Omental fat pad (tissue), 4 donors: ENCODE results near the gene RTL10. TPM values are rescaled to one million over a fixed set of nuclear protein-coding genes. Genes with fewer than 3 reads are reported as not detected.

Experiments used
- ATAC-seq: fragments of 150-250 bp; one replicate; pipeline ENCODE4 v1.9.1; 2016; ENCODE audit warnings: mild to moderate bottlenecking, moderate library complexity; ENCODE audit not compliant: low FRiP score
- DNase-seq: peaks from one replicate; pipeline ENCODE4 v3.0.0-alpha.2; 2019; ENCODE audit warnings: low spot score
- total RNA-seq, 4 donors: library from RNA; depleted of rRNA; stranded (reverse); fragments of >200 nt; gene quantifications; one replicate each; pipeline ENCODE4 v1.1.0, GENCODE V29; 2016
- TF ChIP-seq, protein P1 (sequence below), 3 donors: fragments of 450-650 bp; IDR thresholded peaks; one replicate each; pipeline ENCODE4 v1.5.1; 2016 to 2017; ENCODE audit warnings: antibody characterized with exemption in 3 of 3, mild to moderate bottlenecking in 3 of 3, moderate library complexity in 2 of 3

The RTL10 gene
- total RNA-seq, 4 donors from 2014 or later: 7.6 to 12.6 (median 10.4) TPM

DNA sequence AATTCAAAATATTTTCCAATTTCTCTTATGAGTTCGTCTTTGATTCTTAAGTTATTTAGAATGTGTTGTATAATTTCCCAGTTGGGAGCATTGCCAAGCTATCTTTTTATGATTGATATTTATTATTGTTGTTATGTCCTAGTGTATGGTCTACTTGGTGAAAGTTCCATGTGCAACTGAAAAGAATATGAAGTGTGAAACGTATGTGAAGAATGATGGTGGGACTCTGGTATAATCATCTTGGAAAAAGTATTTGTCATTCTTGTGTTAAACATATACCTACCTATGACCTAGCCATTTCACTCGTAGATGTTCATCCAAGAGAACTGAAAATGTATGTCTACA is 12.0 kb upstream of the RTL10 start:
- DNase-seq (no peak), ATAC-seq (no peak)
- TF ChIP-seq, protein P1, sequence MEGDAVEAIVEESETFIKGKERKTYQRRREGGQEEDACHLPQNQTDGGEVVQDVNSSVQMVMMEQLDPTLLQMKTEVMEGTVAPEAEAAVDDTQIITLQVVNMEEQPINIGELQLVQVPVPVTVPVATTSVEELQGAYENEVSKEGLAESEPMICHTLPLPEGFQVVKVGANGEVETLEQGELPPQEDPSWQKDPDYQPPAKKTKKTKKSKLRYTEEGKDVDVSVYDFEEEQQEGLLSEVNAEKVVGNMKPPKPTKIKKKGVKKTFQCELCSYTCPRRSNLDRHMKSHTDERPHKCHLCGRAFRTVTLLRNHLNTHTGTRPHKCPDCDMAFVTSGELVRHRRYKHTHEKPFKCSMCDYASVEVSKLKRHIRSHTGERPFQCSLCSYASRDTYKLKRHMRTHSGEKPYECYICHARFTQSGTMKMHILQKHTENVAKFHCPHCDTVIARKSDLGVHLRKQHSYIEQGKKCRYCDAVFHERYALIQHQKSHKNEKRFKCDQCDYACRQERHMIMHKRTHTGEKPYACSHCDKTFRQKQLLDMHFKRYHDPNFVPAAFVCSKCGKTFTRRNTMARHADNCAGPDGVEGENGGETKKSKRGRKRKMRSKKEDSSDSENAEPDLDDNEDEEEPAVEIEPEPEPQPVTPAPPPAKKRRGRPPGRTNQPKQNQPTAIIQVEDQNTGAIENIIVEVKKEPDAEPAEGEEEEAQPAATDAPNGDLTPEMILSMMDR (IDR thresholded peaks at IDR 0.05): no peak

DNA sequence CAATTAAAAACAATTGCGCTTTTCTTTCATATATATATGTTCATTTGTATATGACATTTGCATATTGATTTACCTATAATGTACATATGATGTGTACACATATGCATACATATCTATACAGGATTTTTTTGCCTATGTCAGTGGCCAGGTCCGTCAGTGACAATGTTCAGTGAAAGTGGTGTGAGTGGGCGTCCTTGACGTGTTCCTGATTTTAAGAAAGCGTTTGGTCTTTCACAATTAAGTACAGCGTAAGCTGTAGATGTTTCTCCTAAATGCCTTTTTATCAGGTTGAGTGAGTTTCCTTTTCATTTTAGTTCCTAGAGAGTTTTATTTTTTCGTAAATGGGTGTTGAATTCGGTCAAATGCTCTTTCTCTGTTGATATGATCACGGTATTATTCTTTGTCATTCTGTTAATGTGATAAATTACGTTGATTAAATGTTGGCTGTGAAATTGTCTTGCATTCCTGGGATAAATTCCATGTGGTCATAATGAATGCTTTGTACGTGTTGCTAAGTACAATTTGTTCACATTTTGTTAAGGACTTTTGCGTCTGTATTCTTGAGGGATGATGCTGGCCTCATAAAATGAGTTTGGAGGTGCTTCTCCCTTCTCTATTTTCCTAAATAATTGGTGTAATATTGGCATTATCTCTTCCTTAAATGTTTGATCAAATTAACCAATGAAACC is 10.6 kb upstream of the RTL10 start:
- ATAC-seq: no peak
- TF ChIP-seq, protein P1 (IDR thresholded peaks at IDR 0.05): no peak
- no peak for DNase-seq

DNA sequence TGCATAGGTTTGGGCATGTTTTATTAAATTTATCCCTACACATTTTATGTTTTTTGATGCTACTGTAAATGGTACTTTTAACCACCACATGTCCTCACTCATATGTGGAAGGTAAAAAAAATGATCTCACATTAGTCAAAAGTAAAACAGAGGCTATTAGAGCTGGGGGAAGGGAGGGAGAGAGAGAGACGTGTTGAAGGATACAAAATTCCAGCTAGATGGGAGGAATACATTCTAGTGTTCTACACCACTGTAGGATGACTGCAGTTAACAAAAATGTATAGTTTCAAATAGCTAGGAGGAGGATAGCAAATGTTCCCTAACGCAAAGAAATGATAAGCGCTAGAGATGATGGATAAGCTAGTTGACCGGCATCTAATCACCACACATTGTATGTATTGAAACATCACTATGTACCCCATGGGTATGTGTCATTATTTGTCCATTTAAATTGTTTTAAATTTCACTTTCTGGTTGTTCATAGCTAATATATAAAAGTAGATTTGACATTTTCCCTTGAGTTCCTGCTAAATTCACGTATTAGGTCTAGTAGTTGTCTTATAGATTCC is 9.9 kb upstream of the RTL10 start:
- DNase-seq: no peak
- ATAC-seq: no peak
- TF ChIP-seq, protein P1 (IDR thresholded peaks at IDR 0.05): no peak

DNA sequence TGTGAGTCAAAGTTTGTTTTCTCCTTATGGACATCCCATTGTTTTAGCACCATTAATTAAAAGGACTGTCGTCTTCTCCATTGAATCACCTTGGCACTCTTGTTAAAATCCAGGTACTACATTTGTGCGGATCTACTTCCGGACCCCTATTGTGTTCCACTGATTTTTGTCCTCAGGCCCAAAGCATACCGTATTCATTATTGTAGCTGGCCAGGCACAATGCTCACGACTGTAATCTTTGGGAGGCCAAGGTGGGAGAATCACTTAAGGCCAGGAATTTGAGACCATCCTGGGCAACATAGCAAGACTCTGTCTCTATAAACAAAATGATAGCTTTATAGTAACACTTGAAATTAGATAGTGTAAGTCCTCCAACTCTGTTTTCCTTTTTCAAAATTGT is 8.9 kb upstream of the RTL10 start:
- no peak for ATAC-seq
- no peak for DNase-seq
- TF ChIP-seq, protein P1 (IDR thresholded peaks at IDR 0.05): no peak

DNA sequence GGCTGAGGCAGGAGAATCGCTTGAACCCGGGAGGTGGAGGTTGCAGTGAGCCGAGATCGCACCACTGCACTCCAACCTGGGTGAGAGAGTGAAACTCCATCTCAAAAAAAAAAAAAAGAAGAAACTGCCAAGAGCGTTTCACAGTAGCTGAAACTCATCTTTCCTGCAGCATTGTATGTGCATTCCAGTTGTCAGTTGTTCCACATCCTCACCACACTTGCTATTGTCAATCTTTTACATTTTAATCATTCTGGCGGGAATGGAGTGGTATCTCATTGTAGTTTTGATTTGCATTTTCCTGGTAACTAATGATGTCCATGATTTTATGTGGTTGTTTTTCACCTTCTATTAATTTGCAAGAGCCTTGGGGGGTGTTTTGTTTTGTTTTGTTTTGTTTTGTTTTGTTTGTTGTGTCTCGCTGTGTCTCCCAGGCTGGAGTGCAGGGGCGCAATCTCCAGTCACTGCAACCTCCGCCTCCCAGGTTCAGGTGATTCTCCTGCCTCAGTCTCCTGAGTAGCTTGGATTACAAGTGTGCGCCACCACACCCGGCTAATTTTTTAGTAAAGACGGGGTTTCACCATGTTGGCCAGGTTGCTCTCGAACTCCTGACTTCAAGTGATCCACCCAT is 8.1 kb upstream of the RTL10 start:
- DNase-seq (no peak), ATAC-seq (no peak)
- TF ChIP-seq, protein P1 (IDR thresholded peaks at IDR 0.05): no peak

DNA sequence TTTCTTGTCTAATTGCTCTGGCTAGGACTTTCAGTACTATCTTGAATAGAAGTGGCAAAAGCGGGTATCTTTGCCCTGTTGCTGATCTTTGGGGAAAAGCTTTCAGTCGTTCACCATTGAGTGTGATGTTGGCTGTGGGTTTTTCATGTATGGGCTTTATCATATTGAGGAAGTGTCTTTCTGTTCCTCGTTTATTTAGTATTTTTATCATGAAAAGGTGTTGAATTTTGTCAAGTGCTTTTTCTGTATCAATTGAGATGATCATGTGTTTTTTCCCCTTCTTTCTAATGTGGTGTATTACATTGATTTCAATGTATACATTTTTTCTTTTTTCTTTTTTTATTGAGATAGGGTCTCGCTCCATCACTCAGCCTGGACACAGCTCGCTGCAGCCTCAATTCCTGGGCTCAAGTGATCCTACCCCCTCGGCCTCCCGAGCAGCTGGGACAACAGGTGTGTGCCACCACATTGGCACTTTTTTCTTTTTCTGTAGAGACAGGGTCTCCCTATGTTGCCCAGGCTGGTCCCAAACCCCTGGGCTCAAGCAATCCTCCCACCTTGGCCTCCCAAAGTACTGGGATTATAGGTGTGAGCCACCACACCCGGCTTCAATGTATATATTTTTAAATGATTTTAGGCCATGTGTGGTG is 5.3 kb upstream of the RTL10 start:
- TF ChIP-seq, protein P1 (IDR thresholded peaks at IDR 0.05): no peak
- no peak for DNase-seq
- ATAC-seq: no peak
